Hepatocyte (in vitro differentiated cells): ENCODE measurements around the gene NEAT1. TPM values are rescaled to one million over a fixed set of nuclear protein-coding genes. Genes with fewer than 3 reads are reported as not detected.

Source experiments
- DNase-seq: peaks from one replicate; pipeline ENCODE4 v3.0.0-alpha.2; 2016; ENCODE audit warnings: low spot score
- H2AFZ ChIP-seq: fragments of 200-600 bp; sonication (generic); 2 replicates; pipeline ENCODE4 v1.6.0; 2016; ENCODE audit warnings: antibody characterized with exemption, mild to moderate bottlenecking
- H3K27ac ChIP-seq: fragments of 200-600 bp; sonication (generic); 2 replicates; pipeline ENCODE4 v1.5.1; 2016; ENCODE audit warnings: mild to moderate bottlenecking
- H3K27me3 ChIP-seq: fragments of 200-600 bp; sonication (generic); 2 replicates; pipeline ENCODE4 v1.6.1; 2016
- H3K36me3 ChIP-seq: fragments of 200-600 bp; sonication (generic); replicated peaks from 2 replicates; pipeline ENCODE4 v1.5.1; 2016; ENCODE audit warnings: low read depth; ENCODE audit not compliant: insufficient read depth
- H3K4me1 ChIP-seq: fragments of 200-600 bp; sonication (generic); 2 replicates; pipeline ENCODE4 v1.5.1; 2016; ENCODE audit warnings: mild to moderate bottlenecking, moderate library complexity; ENCODE audit not compliant: insufficient read depth
- H3K4me2 ChIP-seq: fragments of 200-600 bp; sonication (generic); 2 replicates; pipeline ENCODE4 v1.6.0; 2016
- H3K4me3 ChIP-seq: fragments of 200-600 bp; sonication (generic); 2 replicates; pipeline ENCODE4 v1.5.1; 2016; ENCODE audit warnings: mild to moderate bottlenecking
- H3K79me2 ChIP-seq: fragments of 200-600 bp; sonication (generic); 2 replicates; pipeline ENCODE4 v1.6.0; 2017; ENCODE audit warnings: mild to moderate bottlenecking
- H3K9me2 ChIP-seq: fragments of 200-600 bp; sonication (generic); replicated peaks from 2 replicates; pipeline ENCODE4 v1.6.0; 2017; ENCODE audit warnings: mild to moderate bottlenecking; ENCODE audit not compliant: insufficient read depth
- H3K9me3 ChIP-seq: fragments of 200-600 bp; sonication (generic); 2 replicates; pipeline ENCODE4 v1.5.1; 2016; ENCODE audit warnings: low read depth, mild to moderate bottlenecking
- H4K20me1 ChIP-seq: fragments of 200-600 bp; sonication (generic); 2 replicates; pipeline ENCODE4 v1.6.0; 2016; ENCODE audit warnings: mild to moderate bottlenecking; ENCODE audit not compliant: insufficient read depth, poor library complexity, severe bottlenecking
- CTCF ChIP-seq: fragments of 200-600 bp; sonication (generic); IDR thresholded peaks from 2 replicates; pipeline ENCODE4 v1.5.1; 2016; ENCODE audit warnings: antibody characterized with exemption, mild to moderate bottlenecking; ENCODE audit not compliant: poor library complexity
- EZH2 ChIP-seq: fragments of 200-600 bp; sonication (generic); IDR thresholded peaks from 2 replicates; pipeline ENCODE4 v1.6.1; 2016; ENCODE audit warnings: antibody characterized with exemption, mild to moderate bottlenecking, borderline replicate concordance
- EZH2phosphoT487 ChIP-seq: fragments of 200-600 bp; sonication (generic); IDR thresholded peaks from one replicate; pipeline ENCODE4 v1.6.1; 2018; ENCODE audit warnings: antibody characterized with exemption, mild to moderate bottlenecking, low read depth, moderate library complexity; ENCODE audit not compliant: unreplicated experiment, severe bottlenecking
- WGBS: methylation state at CpG from one replicate; pipeline ENCODE4 v1.1.6; 2016; ENCODE audit warnings: low lambda C conversion rate; ENCODE audit errors: missing lambda C conversion rate; 5-methylcytosine and 5-hydroxymethylcytosine counted together
- polyA plus RNA-seq: library from polyadenylated mRNA; unstranded; fragments of >200 nt; fragmentation: Nextera tagmentation; extraction: Ambion mirVana; gene quantifications from 2 replicates; pipeline ENCODE4 v1.2.1, GENCODE V29; 2016
- total RNA-seq: library from RNA; depleted of rRNA; stranded (reverse); fragments of >200 nt; gene quantifications from 2 replicates; pipeline ENCODE4 v1.2.3, GENCODE V29; 2014

NEAT1 gene
- total and polyA plus RNA-seq, 2 experiments from 2014 or later = 130 to 168 TPM

- Histone ChIP-seq H3K9me2 (no peaks in the 10 kb centered on the region), H3K4me2 (no peak overlapping the region), H3K4me3 (no peak overlapping the region), H3K27ac (no peak overlapping the region), H3K9me3 (no peaks in the 10 kb centered on the region), H3K27me3 (no peaks in the 10 kb centered on the region), H3K4me1 (peaks cover under 1% of the 10 kb centered on the region), H3K79me2 (peaks cover 6% of the 10 kb centered on the region), H2AFZ (no peak overlapping the region), H4K20me1 (no peaks in the 10 kb centered on the region), H3K36me3 (no peaks in the 10 kb centered on the region)
- 94% methylated on average over 15 of the region's 15 CpGs for WGBS
- DNase-seq = no peak
- no peak for TF ChIP-seq EZH2phosphoT487
- no peak for TF ChIP-seq EZH2
- no peak for TF ChIP-seq CTCF
Observed at GRCh38 chr11:65395961-65396530, 26.6 kb upstream of the NEAT1 start.

GRCh38 chr11:65396769-65397745 is 25.5 kb upstream of the NEAT1 start:
- Histone ChIP-seq H3K79me2 (peaks cover 4% of the 10 kb centered on the region), H3K27me3 (no peaks in the 10 kb centered on the region), H3K36me3 (no peaks in the 10 kb centered on the region), H2AFZ (no peak overlapping the region), H3K4me2 (no peak overlapping the region), H3K9me2 (no peaks in the 10 kb centered on the region), H3K4me1 (peaks cover 1% of the 10 kb centered on the region), H3K4me3 (no peak overlapping the region), H4K20me1 (no peaks in the 10 kb centered on the region), H3K27ac (no peak overlapping the region), H3K9me3 (no peaks in the 10 kb centered on the region)
- 96% methylated on average over 33 of the region's 38 CpGs for WGBS
- no peak for DNase-seq
- TF ChIP-seq EZH2phosphoT487 (no peak), EZH2 (no peak), CTCF (no peak)

GRCh38 chr11:65398362-65398910 is 24.2 kb upstream of the NEAT1 start:
- H3K27ac ChIP-seq = no peak overlapping the region
- H3K9me2 ChIP-seq = no peaks in the 10 kb centered on the region
- H3K36me3 ChIP-seq = no peaks in the 10 kb centered on the region
- no peak for TF ChIP-seq EZH2
- TF ChIP-seq EZH2phosphoT487 = no peak
- no peak for TF ChIP-seq CTCF
- H3K4me3 ChIP-seq = no peak overlapping the region
- 90% methylated on average over 16 of the region's 16 CpGs for WGBS
- H3K9me3 ChIP-seq = no peaks in the 10 kb centered on the region
- no peak overlapping the region for H3K4me2 ChIP-seq
- no peaks in the 10 kb centered on the region for H3K79me2 ChIP-seq
- H2AFZ ChIP-seq = no peak overlapping the region
- no peaks in the 10 kb centered on the region for H3K27me3 ChIP-seq
- no peak for DNase-seq
- peaks cover 6% of the 10 kb centered on the region for H3K4me1 ChIP-seq
- H4K20me1 ChIP-seq = no peaks in the 10 kb centered on the region
